K562 (cell line): ENCODE measurements around the gene TXNL1. TPM values are rescaled to one million over a fixed set of nuclear protein-coding genes. Genes with fewer than 3 reads are reported as not detected.

ENCODE experiments used
- ASH1L ChIP-seq: fragments of 450-650 bp; IDR thresholded peaks from 2 replicates; pipeline ENCODE4 v1.6.1; 2018; ENCODE audit warnings: borderline replicate concordance, mild to moderate bottlenecking, low read depth; ENCODE audit not compliant: partially characterized antibody
- BRF1 ChIP-seq: IDR thresholded peaks from 3 replicates; pipeline ENCODE4 v1.6.1; 2011; ENCODE audit warnings: borderline replicate concordance, mild to moderate bottlenecking; ENCODE audit not compliant: insufficient read length; ENCODE audit errors: extremely low read depth
- CCNT2 ChIP-seq: IDR thresholded peaks from 2 replicates; pipeline ENCODE4 v1.6.1; 2011; ENCODE audit warnings: borderline replicate concordance, low read depth, mild to moderate bottlenecking, moderate library complexity, mixed read lengths, low read length; ENCODE audit not compliant: insufficient read length; ENCODE audit errors: extremely low read depth
- FOXP4 ChIP-seq: sonication (generic); formaldehyde crosslinking; IDR thresholded peaks from 2 replicates; pipeline ENCODE4 v1.8.0; 2022; ENCODE audit warnings: mild to moderate bottlenecking, missing genetic modification reagents, borderline replicate concordance
- SP2 ChIP-seq: IDR thresholded peaks from 2 replicates; pipeline ENCODE4 v1.6.1; 2011; ENCODE audit warnings: mild to moderate bottlenecking, low read depth, low read length, moderate library complexity; ENCODE audit not compliant: poor library complexity, severe bottlenecking; ENCODE audit errors: extremely low read depth
- TAF15 ChIP-seq: fragments of 200-400 bp; formaldehyde crosslinking; IDR thresholded peaks from 2 replicates; pipeline ENCODE4 v1.6.1; 2017; ENCODE audit warnings: mild to moderate bottlenecking, low read depth, low read length, moderate library complexity
- TGIF2 ChIP-seq: sonication (generic); formaldehyde crosslinking; IDR thresholded peaks from 2 replicates; pipeline ENCODE4 v1.8.1; 2022; ENCODE audit warnings: mild to moderate bottlenecking, missing genetic modification reagents, moderate library complexity
- polyA plus RNA-seq, 8 experiments: library from polyadenylated mRNA; depleted of rRNA in 4 of 8; stranded (reverse) in 5 of 8; unstranded in 3 of 8; fragments of >200 nt; fragmentation: Nextera tagmentation in 2 of 8; fragmentation: Illumina TruSeq in 1 of 8; extraction: Ambion mirVana in 2 of 8; extraction: Trizol in 1 of 8; gene quantifications; 2 replicates each; pipeline versions ENCODE4 v1.2.1 to v1.2.3, GENCODE V29; 2011 to 2014; ENCODE audit warnings: inconsistent platforms in 1 of 8, missing spikeins in 1 of 8
- total RNA-seq, 7 experiments: library from RNA; depleted of rRNA in 6 of 7; stranded (reverse); fragments of >200 nt in 6 of 7; fragmentation: Illumina TruSeq in 2 of 7; extraction: Trizol in 2 of 7; gene quantifications; 2 replicates each; pipeline versions ENCODE4 v1.2.1 to v1.2.3, GENCODE V29; 2011 to 2021; ENCODE audit warnings: low replicate concordance in 1 of 7
- TF ChIP-seq, protein P1 (sequence below): sonication (generic); formaldehyde crosslinking; IDR thresholded peaks from 2 replicates; pipeline ENCODE4 v1.8.0; 2022; ENCODE audit warnings: mild to moderate bottlenecking, missing genetic modification reagents
- TF ChIP-seq, protein P2 (sequence below), 2 experiments: fragments of 450-650 bp in 1 of 2; sonication (generic) in 1 of 2; formaldehyde crosslinking in 1 of 2; IDR thresholded peaks; 2 replicates each; pipeline versions ENCODE4 v1.7.1 to v1.9.0; 2016 to 2022; ENCODE audit warnings: inconsistent platforms in 1 of 2, mild to moderate bottlenecking in 1 of 2, missing genetic modification reagents in 1 of 2

Gene TXNL1
- total and polyA plus RNA-seq, 9 of the 15 experiments (the other 6 are each of a cell fraction or from before 2014, with no cell fraction given): 45.4 to 103 (median 65.7) TPM

GRCh38 chr18:56650944-56651770, 12.8 kb upstream of the TXNL1 start, which contains the start of gene WDR7 (continued):
- TF ChIP-seq SP2 (peak; percentile 77), CCNT2 (no peak), BRF1 (no peak), TGIF2 (CRISPR knock-in tag) (no peak), ASH1L (no peak), TAF15 (no peak), FOXP4 (CRISPR knock-in tag) (no peak)
- TF ChIP-seq, protein P1, sequence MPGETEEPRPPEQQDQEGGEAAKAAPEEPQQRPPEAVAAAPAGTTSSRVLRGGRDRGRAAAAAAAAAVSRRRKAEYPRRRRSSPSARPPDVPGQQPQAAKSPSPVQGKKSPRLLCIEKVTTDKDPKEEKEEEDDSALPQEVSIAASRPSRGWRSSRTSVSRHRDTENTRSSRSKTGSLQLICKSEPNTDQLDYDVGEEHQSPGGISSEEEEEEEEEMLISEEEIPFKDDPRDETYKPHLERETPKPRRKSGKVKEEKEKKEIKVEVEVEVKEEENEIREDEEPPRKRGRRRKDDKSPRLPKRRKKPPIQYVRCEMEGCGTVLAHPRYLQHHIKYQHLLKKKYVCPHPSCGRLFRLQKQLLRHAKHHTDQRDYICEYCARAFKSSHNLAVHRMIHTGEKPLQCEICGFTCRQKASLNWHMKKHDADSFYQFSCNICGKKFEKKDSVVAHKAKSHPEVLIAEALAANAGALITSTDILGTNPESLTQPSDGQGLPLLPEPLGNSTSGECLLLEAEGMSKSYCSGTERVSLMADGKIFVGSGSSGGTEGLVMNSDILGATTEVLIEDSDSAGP (CRISPR knock-in tag): no peak
- TF ChIP-seq, protein P2, sequence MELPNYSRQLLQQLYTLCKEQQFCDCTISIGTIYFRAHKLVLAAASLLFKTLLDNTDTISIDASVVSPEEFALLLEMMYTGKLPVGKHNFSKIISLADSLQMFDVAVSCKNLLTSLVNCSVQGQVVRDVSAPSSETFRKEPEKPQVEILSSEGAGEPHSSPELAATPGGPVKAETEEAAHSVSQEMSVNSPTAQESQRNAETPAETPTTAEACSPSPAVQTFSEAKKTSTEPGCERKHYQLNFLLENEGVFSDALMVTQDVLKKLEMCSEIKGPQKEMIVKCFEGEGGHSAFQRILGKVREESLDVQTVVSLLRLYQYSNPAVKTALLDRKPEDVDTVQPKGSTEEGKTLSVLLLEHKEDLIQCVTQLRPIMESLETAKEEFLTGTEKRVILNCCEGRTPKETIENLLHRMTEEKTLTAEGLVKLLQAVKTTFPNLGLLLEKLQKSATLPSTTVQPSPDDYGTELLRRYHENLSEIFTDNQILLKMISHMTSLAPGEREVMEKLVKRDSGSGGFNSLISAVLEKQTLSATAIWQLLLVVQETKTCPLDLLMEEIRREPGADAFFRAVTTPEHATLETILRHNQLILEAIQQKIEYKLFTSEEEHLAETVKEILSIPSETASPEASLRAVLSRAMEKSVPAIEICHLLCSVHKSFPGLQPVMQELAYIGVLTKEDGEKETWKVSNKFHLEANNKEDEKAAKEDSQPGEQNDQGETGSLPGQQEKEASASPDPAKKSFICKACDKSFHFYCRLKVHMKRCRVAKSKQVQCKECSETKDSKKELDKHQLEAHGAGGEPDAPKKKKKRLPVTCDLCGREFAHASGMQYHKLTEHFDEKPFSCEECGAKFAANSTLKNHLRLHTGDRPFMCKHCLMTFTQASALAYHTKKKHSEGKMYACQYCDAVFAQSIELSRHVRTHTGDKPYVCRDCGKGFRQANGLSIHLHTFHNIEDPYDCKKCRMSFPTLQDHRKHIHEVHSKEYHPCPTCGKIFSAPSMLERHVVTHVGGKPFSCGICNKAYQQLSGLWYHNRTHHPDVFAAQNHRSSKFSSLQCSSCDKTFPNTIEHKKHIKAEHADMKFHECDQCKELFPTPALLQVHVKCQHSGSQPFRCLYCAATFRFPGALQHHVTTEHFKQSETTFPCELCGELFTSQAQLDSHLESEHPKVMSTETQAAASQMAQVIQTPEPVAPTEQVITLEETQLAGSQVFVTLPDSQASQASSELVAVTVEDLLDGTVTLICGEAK (IDR thresholded peaks at IDR 0.05): peak; percentile 49; the same call in 1 of the 2 replicates
- TF ChIP-seq, protein P2 (CRISPR knock-in tag; IDR thresholded peaks at IDR 0.05): no peak
